Ishikawa (cell line): ENCODE results near the gene CLN5.

ENCODE experiments used
- CREB1 ChIP-seq: IDR thresholded peaks from 2 replicates; pipeline ENCODE4 v1.6.1; 2012; ENCODE audit warnings: low read depth
- EGR1 ChIP-seq: IDR thresholded peaks from 2 replicates; pipeline ENCODE4 v1.6.1; 2012
- EP300 ChIP-seq: IDR thresholded peaks from 2 replicates; pipeline ENCODE4 v1.6.1; 2012; ENCODE audit warnings: borderline replicate concordance
- FOXM1 ChIP-seq: IDR thresholded peaks from 2 replicates; pipeline ENCODE4 v1.6.1; 2012; ENCODE audit warnings: low read depth, borderline replicate concordance
- MAX ChIP-seq: IDR thresholded peaks from 2 replicates; pipeline ENCODE4 v1.6.1; 2012
- NFIC ChIP-seq: IDR thresholded peaks from 2 replicates; pipeline ENCODE4 v1.6.1; 2012
- RAD21 ChIP-seq: IDR thresholded peaks from 2 replicates; pipeline ENCODE4 v1.6.1; 2012; ENCODE audit warnings: low read depth
- TAF1 ChIP-seq: IDR thresholded peaks from 2 replicates; pipeline ENCODE4 v1.6.1; 2012; ENCODE audit warnings: low read depth, mild to moderate bottlenecking
- TCF12 ChIP-seq: IDR thresholded peaks from 2 replicates; pipeline ENCODE4 v1.6.1; 2012; ENCODE audit warnings: low read depth
- TEAD4 ChIP-seq: IDR thresholded peaks from 2 replicates; pipeline ENCODE4 v1.6.1; 2012
- YY1 ChIP-seq: IDR thresholded peaks from 2 replicates; pipeline ENCODE4 v1.6.1; 2012; ENCODE audit warnings: low read depth
- ZBTB7A ChIP-seq: IDR thresholded peaks from 2 replicates; pipeline ENCODE4 v1.6.1; 2012; ENCODE audit warnings: low read depth

GRCh38 chr13:76965759-76966421 lies 26.0 kb upstream of the CLN5 start:
- no peak for TF ChIP-seq TAF1
- no peak for TF ChIP-seq EP300
- TF ChIP-seq TEAD4: no peak
- TF ChIP-seq MAX: no peak
- TF ChIP-seq YY1: no peak
- TF ChIP-seq CREB1: no peak
- TF ChIP-seq ZBTB7A: no peak
- no peak for TF ChIP-seq TCF12
- no peak for TF ChIP-seq NFIC
- TF ChIP-seq EGR1: no peak
- TF ChIP-seq FOXM1: no peak
- TF ChIP-seq RAD21: no peak
